GM23248 (cell line): ENCODE data around the gene TTLL5. TPM values are rescaled to one million over a fixed set of nuclear protein-coding genes. Genes with fewer than 3 reads are reported as not detected.

ENCODE experiments used
- DNase-seq: peaks from one replicate; pipeline ENCODE4 v3.0.0-alpha.2; 2015
- H2AFZ ChIP-seq: fragments of 200-600 bp; sonication (generic); 2 replicates; pipeline ENCODE4 v1.6.1; 2016; ENCODE audit warnings: antibody characterized with exemption
- H3F3A ChIP-seq: fragments of 200-600 bp; sonication (generic); 2 replicates; pipeline ENCODE4 v1.6.1; 2016; ENCODE audit warnings: mild to moderate bottlenecking, antibody characterized with exemption, mixed run types; ENCODE audit not compliant: insufficient read depth
- H3K27ac ChIP-seq: fragments of 200-600 bp; sonication (generic); 2 replicates; pipeline ENCODE4 v1.5.1; 2016; ENCODE audit warnings: mild to moderate bottlenecking
- H3K27me3 ChIP-seq: fragments of 200-600 bp; sonication (generic); replicated peaks from 2 replicates; pipeline ENCODE4 v1.6.1; 2016; ENCODE audit warnings: mild to moderate bottlenecking; ENCODE audit not compliant: insufficient read depth
- H3K36me3 ChIP-seq: fragments of 200-600 bp; sonication (generic); 2 replicates; pipeline ENCODE4 v1.6.1; 2016; ENCODE audit warnings: low read depth, mild to moderate bottlenecking
- H3K4me1 ChIP-seq: fragments of 200-600 bp; sonication (generic); 2 replicates; pipeline ENCODE4 v1.6.1; 2016; ENCODE audit warnings: mild to moderate bottlenecking; ENCODE audit not compliant: insufficient read depth
- H3K4me2 ChIP-seq: fragments of 200-600 bp; sonication (generic); one replicate; pipeline ENCODE4 v1.6.1; 2016; ENCODE audit warnings: mild to moderate bottlenecking; ENCODE audit not compliant: unreplicated experiment
- H3K4me3 ChIP-seq: fragments of 200-600 bp; sonication (generic); 2 replicates; pipeline ENCODE4 v1.5.1; 2016; ENCODE audit warnings: mild to moderate bottlenecking
- H3K79me2 ChIP-seq: fragments of 200-600 bp; sonication (generic); 2 replicates; pipeline ENCODE4 v1.6.1; 2016; ENCODE audit warnings: mild to moderate bottlenecking; ENCODE audit not compliant: insufficient read depth
- H3K9ac ChIP-seq: fragments of 200-600 bp; sonication (generic); 2 replicates; pipeline ENCODE4 v1.6.1; 2016; ENCODE audit warnings: mild to moderate bottlenecking
- H3K9me2 ChIP-seq: fragments of 200-600 bp; sonication (generic); 2 replicates; pipeline ENCODE4 v1.6.1; 2016; ENCODE audit warnings: mixed run types, mild to moderate bottlenecking, moderate library complexity; ENCODE audit not compliant: insufficient read depth
- H3K9me3 ChIP-seq: fragments of 200-600 bp; sonication (generic); one replicate; pipeline ENCODE4 v1.6.1; 2017; ENCODE audit warnings: low read depth
- H4K20me1 ChIP-seq: fragments of 200-600 bp; sonication (generic); 2 replicates; pipeline ENCODE4 v1.6.0; 2016; ENCODE audit not compliant: insufficient read depth
- EZH2 ChIP-seq: fragments of 200-600 bp; sonication (generic); IDR thresholded peaks from 2 replicates; pipeline ENCODE4 v1.6.1; 2018; ENCODE audit warnings: antibody characterized with exemption, mild to moderate bottlenecking; ENCODE audit not compliant: insufficient read depth, poor library complexity, severe bottlenecking
- EZH2phosphoT487 ChIP-seq: fragments of 200-600 bp; sonication (generic); IDR thresholded peaks from 2 replicates; pipeline ENCODE4 v1.6.1; 2018; ENCODE audit warnings: antibody characterized with exemption, moderate library complexity, mild to moderate bottlenecking, low read depth; ENCODE audit not compliant: insufficient read depth
- WGBS, 2 experiments: methylation state at CpG; one replicate each; pipeline ENCODE4 v1.1.6; 2015 to 2017; ENCODE audit warnings: low lambda C conversion rate in 2 of 2, low coverage in 1 of 2; ENCODE audit errors: missing lambda C conversion rate in 2 of 2; 5-methylcytosine and 5-hydroxymethylcytosine counted together
- in situ Hi-C: fragments of 300-500 bp; cut with MboI; formaldehyde crosslinking; loops from 2 replicates; pipeline ENCODE4 v1.15.0; 2020
- polyA plus RNA-seq: library from polyadenylated mRNA; unstranded; fragments of >200 nt; fragmentation: Nextera tagmentation; extraction: Ambion mirVana; gene quantifications from 2 replicates; pipeline ENCODE4 v1.2.1, GENCODE V29; 2016
- total RNA-seq: library from RNA; depleted of rRNA; stranded (reverse); fragments of >200 nt; shearing (Covaris generic); gene quantifications from 2 replicates; pipeline ENCODE4 v1.2.3, GENCODE V29; 2014

TTLL5 gene
- total and polyA plus RNA-seq, 2 experiments from 2014 or later, result 14.6 to 17.8 TPM

- Histone ChIP-seq H3K4me1 (0 out of 2 replicates have a peak, but pooled peaks cover 5% of the 10 kb centered on the region), H3F3A (no peaks in the 10 kb centered on the region), H2AFZ (no peak overlapping the region), H3K79me2 (no peaks in the 10 kb centered on the region), H3K9me2 (no peaks in the 10 kb centered on the region), H3K36me3 (0 out of 2 replicates have a peak, but pooled peaks cover 10% of the 10 kb centered on the region), H4K20me1 (no peaks in the 10 kb centered on the region), H3K9me3 (no peaks in the 10 kb centered on the region), H3K4me2 (no peak overlapping the region), H3K9ac (no peak overlapping the region), H3K27ac (no peak overlapping the region), H3K27me3 (no peaks in the 10 kb centered on the region), H3K4me3 (no peak overlapping the region)
- TF ChIP-seq EZH2phosphoT487, result no peak
- no peak for TF ChIP-seq EZH2
- DNase-seq, result no peak
- in situ Hi-C loops, result no loop called here
- 99 to 100% methylated on average over 3 of the region's 3 CpGs for WGBS, 2 experiments
These were observed 66.1 kb downstream of the TTLL5 start for GRCh38 chr14:75727124-75727523.

GRCh38 chr14:75732888-75733287, 71.8 kb downstream of the TTLL5 start:
- Histone ChIP-seq H3K4me3 (no peak overlapping the region), H3K4me1 (no peaks in the 10 kb centered on the region), H3K9ac (no peak overlapping the region), H3K27me3 (no peaks in the 10 kb centered on the region), H3F3A (no peaks in the 10 kb centered on the region), H3K36me3 (peaks cover 5% of the 10 kb centered on the region; the same call in 1 of the 2 replicates), H3K79me2 (no peaks in the 10 kb centered on the region), H3K4me2 (no peak overlapping the region), H2AFZ (no peak overlapping the region), H3K27ac (no peak overlapping the region), H3K9me3 (no peaks in the 10 kb centered on the region), H4K20me1 (no peaks in the 10 kb centered on the region), H3K9me2 (no peaks in the 10 kb centered on the region)
- DNase-seq, result no peak
- 80 to 82% methylated on average over 3 of the region's 3 CpGs for WGBS, 2 experiments
- in situ Hi-C loops, result no loop called here
- no peak for TF ChIP-seq EZH2
- no peak for TF ChIP-seq EZH2phosphoT487

GRCh38 chr14:75734854-75735253, 73.8 kb downstream of the TTLL5 start:
- in situ Hi-C loops, result no loop called here
- Histone ChIP-seq H2AFZ (no peak overlapping the region), H3K4me3 (no peak overlapping the region), H3F3A (no peaks in the 10 kb centered on the region), H3K9ac (no peak overlapping the region), H3K4me1 (no peaks in the 10 kb centered on the region), H4K20me1 (no peaks in the 10 kb centered on the region), H3K79me2 (no peaks in the 10 kb centered on the region), H3K4me2 (no peak overlapping the region), H3K36me3 (peaks cover 5% of the 10 kb centered on the region; the same call in 1 of the 2 replicates), H3K27ac (no peak overlapping the region), H3K9me3 (no peaks in the 10 kb centered on the region), H3K27me3 (no peaks in the 10 kb centered on the region), H3K9me2 (no peaks in the 10 kb centered on the region)
- no peak for TF ChIP-seq EZH2
- no peak for TF ChIP-seq EZH2phosphoT487
- no peak for DNase-seq
- WGBS, 2 experiments, result 65% methylated on average over 3 of the region's 3 CpGs

DNA sequence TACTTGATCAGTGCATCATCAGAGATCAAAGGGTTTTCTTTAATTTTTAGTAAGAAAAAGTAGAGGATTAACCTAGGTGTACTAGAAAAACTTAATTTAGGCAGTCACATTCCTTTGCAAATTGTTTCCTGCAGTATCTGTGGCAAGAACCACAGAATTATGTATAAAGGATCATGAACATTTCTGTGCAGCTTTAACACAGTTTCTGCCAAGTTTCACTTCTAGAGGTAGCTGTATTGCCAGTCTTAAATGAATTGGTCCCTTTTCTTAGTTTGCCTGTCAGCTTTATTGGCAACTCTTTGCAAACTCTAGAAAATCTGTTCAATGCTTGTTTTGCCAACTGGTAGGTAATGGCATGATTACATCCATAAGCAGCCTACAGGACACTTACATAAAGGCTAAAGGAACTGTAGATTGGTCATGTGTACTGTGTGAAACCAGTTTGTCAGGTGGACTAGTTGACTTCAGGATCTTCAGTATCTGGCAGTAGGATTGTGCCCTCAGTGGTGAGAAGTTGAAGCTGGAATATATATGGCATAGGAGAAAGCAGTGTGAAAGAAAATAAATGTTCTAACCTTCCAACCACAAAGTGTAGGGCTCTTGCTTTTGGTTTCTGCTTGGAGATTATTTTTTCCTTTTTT, 75.9 kb downstream of the TTLL5 start:
- no peak for TF ChIP-seq EZH2phosphoT487
- TF ChIP-seq EZH2, result no peak
- no peaks in the 10 kb centered on the region for H4K20me1 ChIP-seq
- no peaks in the 10 kb centered on the region for H3F3A ChIP-seq
- H2AFZ ChIP-seq, result no peak overlapping the region
- no peaks in the 10 kb centered on the region for H3K4me1 ChIP-seq
- no peak overlapping the region for H3K9ac ChIP-seq
- no peak for DNase-seq
- in situ Hi-C loops, result no loop called here
- no peaks in the 10 kb centered on the region for H3K27me3 ChIP-seq
- no peaks in the 10 kb centered on the region for H3K9me2 ChIP-seq
- H3K36me3 ChIP-seq, result peaks cover 5% of the 10 kb centered on the region; the same call in 1 of the 2 replicates
- H3K4me3 ChIP-seq, result no peak overlapping the region
- no peak overlapping the region for H3K4me2 ChIP-seq
- no peak overlapping the region for H3K27ac ChIP-seq
- no peaks in the 10 kb centered on the region for H3K79me2 ChIP-seq
- H3K9me3 ChIP-seq, result no peaks in the 10 kb centered on the region

DNA sequence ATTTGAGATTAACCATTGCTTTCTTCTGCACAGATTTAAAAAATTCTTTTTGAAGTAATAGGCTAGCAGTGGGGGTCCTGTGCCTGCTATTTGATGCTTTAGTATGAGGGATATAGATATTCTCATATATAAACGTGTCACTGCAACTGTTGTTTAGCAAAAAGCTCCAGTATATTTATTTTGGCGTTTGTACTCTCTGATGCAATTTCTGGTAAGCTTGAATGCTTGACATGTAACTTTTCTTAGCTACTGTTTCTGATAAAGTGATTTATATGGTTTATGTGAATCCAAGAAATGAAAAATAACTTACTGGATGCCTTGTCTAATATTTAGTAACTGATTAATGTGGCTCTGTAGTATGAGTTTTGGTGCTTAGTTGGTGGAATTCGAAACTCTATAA, 77.1 kb downstream of the TTLL5 start:
- DNase-seq, result no peak
- Histone ChIP-seq H3K79me2 (no peaks in the 10 kb centered on the region), H3K27ac (no peak overlapping the region), H3K27me3 (no peaks in the 10 kb centered on the region), H3K9me2 (no peaks in the 10 kb centered on the region), H3K9ac (no peak overlapping the region), H3K36me3 (peaks cover 5% of the 10 kb centered on the region; the same call in 1 of the 2 replicates), H2AFZ (no peak overlapping the region), H4K20me1 (no peaks in the 10 kb centered on the region), H3F3A (no peaks in the 10 kb centered on the region), H3K4me2 (no peak overlapping the region), H3K4me3 (no peak overlapping the region), H3K9me3 (no peaks in the 10 kb centered on the region), H3K4me1 (no peaks in the 10 kb centered on the region)
- 82 to 84% methylated on average over 3 of the region's 3 CpGs for WGBS, 2 experiments
- no peak for TF ChIP-seq EZH2
- no peak for TF ChIP-seq EZH2phosphoT487
- in situ Hi-C loops, result no loop called here
